Left lobe of liver (tissue), 2 donors: ENCODE measurements around the gene ATXN1. TPM values are rescaled to one million over a fixed set of nuclear protein-coding genes. Genes with fewer than 3 reads are reported as not detected.
A peak's percentile ranks its signal among the peaks of the same experiment; 100 is the strongest.
"Not testable (repeated sequence)": the region's sequence is repeated elsewhere in the genome, so short reads cannot be mapped to it uniquely, and the experiment has no call there.

Experiments
- ATAC-seq: fragments of 200-7000 bp; cut with Tn5 transposase; one replicate; pipeline ENCODE4 v1.9.1; 2020; ENCODE audit warnings: mild to moderate bottlenecking, moderate library complexity
- DNase-seq: peaks from one replicate; pipeline ENCODE4 v3.0.0-alpha.2; 2020; ENCODE audit warnings: low spot score
- total RNA-seq: library from RNA; stranded (reverse); gene quantifications from one replicate; pipeline ENCODE4 v1.2.1, GENCODE V29; 2021
- donor health status: DM: no; HTN: no; CAD: no; lungs with moderate emphysema.
- donor health status: DM: no; HTN: yes; CAD: no.

The ATXN1 gene
- total RNA-seq, 1 donor from 2014 or later = 29.5 TPM

DNA sequence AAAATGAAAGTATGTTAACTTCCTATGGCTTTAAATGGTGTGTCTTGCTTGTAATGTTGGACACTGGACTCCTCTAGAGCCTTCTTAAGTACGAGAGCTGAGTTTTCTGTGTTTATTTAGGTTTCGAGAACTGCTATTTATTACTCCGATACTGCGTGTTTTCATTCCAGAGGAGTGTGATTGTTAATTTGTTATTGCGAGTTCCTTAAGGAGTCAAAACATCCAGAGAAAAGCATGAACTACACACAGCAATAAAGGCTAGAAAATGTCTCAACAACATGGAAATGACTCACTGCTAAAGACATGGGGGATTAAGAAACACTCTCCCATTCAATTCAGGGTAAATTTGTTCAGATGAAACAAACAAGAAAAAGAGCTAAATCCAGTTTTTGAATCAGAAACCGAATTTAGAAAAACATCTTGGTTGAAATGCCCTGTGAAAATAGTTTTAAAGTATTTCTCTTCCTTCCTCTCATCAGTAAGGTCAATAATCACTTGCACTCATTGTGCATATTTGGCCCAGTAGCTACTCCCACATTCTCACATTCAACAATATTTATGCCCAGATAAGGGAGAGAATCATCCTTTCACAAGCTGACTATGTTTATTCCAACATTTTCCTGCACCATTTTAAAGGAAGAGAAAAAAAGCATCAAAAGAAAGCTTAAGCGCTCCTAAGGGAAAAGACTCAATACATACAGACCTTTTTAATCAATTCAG, 36.0 kb downstream of the ATXN1 start:
- ATAC-seq = no peak
- DNase-seq = no peak

DNA sequence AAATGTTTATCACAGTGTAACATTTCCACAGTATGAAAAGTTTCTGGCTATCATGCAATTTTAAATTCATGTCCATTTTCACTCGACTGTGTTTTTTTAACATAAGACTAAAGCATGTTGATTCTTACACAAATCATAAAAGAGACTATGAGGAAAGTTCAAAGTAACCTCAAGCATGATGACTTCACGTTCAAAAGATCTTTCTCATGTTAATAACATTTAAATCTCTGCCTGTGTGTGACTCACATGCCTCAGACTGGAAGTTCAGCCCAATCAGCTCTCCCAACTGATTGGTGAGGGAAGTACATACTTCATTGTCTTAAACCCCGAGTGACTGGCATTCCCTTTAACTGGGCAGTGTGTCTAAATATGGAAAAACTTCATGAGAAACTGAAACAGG, 37.4 kb downstream of the ATXN1 start:
- ATAC-seq (no peak), DNase-seq (no peak)

DNA sequence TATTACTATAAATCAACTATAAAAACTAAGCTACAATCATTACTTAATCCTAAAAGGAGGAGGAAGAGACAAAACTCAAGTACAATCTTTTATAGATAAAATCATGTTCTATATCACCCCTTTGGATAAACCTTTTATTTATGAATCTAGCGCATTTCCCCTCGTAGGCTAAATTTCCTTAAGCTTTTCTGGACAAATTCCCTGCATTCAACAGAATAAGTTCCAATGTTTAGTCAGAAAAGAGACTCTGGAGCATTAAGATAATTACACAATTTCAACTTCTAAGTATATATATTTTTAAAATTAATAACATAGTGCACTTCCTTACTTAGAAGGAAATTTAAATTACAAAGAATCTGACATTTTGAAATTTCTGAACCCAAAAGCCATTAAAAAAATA, 37.9 kb downstream of the ATXN1 start:
- ATAC-seq (no peak), DNase-seq (no peak)

DNA sequence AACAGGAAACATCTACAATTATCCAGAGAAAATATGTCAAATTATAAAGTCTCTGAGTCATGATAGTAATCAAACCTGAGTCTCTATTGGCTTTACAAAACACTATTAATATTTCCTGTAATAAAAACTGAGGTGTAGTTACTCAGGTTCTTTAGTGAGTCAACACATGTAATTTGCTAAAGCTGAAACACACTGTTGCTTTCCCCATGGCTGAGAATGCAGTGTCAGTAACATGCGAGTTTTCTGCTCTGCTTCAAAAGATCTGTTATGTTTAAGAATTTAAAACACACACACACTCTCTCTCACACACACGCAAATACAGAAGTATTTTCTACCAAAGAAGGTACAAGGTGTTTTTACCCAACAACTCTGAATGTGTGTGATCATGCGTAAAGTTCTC, 38.6 kb downstream of the ATXN1 start:
- DNase-seq (no peak), ATAC-seq (no peak)

DNA sequence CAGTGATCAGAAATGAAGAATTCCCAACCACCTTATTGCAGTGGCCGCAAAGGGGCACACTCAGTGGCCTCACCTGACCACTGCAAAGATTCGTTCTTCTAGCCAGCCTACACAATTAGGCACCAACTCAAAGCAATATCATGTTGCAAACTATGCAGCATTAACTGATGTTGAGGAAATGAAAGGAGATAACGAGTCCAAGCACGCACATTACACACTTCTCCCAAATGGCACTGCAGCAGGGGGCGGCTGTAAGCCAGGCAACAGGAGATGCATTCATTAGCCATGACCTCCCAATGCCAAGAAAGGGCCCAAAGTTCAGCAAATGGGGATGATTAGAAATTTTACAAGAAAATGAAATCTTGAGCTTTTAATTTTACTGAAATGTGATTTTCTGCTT, 39.3 kb downstream of the ATXN1 start:
- no peak for DNase-seq

DNA sequence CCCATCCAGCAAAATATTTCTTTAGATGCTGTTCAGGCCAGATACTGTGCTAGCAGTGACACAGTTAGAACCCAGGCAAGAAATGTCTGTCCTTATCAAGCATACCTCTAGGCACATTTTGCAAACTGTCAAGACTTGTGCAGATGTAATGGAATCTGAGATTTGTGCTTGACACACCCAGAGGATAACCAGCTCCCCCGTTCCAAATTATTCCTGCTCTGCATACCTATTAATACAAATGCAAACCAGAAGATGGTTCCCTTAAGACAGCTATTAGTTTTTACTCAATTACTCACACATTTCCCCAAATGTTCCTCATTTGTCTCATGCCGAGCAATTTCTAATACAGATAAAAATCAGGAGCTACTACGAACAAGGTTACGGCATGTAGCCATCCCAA, 40.4 kb downstream of the ATXN1 start:
- no peak for ATAC-seq
- DNase-seq = no peak

More for the DNA sequence above, 39.3 kb downstream of the ATXN1 start:
- no peak for ATAC-seq

DNA sequence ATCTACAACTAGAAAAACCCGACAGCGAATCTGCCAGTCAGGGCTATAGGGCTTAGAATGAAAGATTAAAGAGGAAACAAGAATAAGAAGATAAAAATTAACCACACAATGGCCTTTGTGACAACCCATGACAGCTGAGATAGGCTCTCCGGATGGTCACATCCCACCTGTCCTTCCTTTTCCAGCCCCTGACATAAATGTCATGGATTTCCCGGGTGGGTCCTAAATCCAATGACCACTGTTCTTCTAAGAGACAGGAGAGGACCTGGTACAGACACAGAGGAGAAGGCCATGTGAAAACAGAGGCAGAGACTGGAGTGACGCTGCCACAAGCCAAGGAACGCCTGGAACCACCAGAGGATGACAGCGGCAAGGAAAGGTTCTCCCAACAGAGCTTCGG, 41.8 kb downstream of the ATXN1 start:
- no peak for DNase-seq
- no peak for ATAC-seq

DNA sequence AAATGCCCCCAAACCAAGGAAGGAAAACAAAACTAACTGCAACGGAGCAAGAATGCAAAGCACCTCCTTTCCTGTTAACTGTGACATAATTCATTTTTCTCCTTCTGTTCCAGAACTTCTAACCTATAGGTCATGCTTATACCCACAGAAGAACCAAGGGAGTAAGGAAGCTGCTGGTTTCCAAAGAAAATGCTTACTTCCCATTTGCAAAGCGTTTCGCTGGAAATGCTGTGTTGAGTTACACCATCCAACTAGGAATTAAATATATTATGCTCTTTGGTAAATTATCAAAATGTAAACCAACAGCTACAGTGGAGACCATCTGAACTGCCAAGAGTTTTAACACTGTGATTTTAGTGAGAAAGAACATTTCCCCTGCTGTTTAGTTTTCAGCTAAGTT, 42.9 kb downstream of the ATXN1 start:
- DNase-seq (no peak), ATAC-seq (no peak)

DNA sequence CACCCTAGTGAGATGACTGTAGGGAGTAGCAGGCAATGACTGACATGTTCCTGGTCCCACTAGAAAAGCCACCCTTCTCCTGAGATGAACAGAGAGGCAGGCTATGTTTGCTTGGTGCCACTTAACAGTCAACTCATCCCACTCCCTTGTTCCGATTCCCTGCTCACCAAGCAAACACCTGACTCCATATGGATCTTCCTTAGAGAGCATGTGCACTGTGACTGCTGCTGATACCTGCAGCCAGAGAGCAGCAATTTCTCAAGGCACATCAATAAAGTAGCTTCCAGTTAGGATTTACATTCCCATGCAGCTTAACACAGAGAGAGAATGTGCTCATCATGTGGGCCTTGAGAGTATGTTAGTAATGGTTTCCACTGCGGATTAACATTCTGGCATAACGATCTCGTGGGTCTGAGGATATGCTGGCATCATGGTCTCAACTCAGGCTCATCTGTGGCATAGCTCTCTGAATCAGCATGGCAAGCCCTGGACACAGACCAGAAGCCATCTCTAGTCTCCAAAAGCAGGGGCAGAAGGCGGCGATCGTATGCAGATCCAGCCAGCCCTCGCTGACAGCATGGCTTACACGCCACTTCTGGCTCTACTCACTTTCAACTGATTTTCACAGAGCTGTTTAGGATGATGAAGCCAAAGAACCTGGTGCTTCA, 43.9 kb downstream of the ATXN1 start:
- ATAC-seq (no peak), DNase-seq (no peak)

DNA sequence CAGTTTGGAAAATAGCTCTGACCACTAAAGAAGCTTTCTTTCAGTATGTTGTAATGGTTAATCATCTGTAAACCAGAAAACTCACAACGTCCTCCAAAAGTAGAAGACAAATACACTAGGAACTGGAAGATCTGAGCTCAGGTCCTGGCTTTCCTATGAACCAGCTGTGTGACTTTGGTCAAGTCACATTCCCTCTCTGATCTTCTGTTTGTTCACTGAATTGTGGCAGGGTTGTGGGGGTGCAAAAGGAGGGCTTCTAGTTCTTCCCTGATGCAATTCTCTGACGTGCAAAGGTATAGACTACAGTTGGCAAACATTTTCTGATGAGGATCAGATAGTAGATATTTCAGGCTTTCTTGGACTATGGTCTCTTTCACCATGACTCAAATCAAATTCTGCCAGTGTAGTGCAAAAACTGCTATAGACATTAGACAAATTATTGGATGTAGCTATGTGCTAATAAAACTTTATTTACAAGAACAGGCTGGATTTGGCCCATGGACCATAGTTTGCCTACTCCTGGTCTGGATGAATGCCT, 44.9 kb downstream of the ATXN1 start:
- ATAC-seq = no peak

DNA sequence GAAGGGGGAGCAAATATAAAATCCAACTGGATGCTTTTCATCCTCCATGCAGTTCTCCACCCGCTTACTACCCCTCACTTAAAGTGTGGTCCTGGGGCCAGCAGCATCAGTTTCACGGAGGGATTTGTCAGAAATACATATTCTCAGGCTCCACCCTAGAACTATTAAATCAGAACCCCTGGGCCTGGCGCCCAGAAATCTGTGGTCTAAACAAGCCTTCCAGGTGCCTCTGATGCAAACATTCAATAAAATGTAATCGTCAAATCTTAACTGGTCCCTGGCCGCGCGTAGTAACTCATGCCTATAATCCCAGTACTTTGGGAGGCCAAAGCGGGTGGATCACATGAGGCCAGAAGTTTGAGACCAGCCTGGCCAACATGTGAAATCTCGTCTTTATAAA, 47.7 kb downstream of the ATXN1 start:
- DNase-seq (no peak), ATAC-seq (no peak)

More for the DNA sequence above, 44.9 kb downstream of the ATXN1 start:
- DNase-seq = no peak

DNA sequence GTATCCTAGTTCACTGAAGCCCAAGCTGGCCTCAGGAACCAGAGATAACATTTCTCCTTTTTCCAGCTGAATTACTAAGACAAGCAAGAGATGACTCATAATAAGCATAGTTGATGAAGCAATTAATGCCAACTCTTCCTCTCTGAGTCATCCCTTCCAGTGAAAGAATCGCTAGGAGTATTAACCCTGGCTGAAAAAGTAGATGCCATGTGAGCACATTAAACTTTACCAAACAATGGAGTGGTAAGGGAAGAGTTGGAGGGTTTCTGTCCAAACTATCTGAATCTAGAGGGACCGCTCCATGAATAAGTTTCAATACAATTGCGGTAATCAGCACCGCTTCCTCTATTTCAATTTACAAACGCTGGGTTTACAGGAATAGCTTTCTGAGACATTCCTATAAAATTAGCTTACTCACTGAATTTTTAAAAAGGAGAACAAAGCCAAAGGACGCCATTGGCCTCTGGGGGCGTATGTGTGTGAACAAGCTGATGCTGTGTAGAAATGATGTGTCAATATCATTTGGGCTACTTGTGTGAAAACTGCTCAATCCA, 48.3 kb downstream of the ATXN1 start:
- DNase-seq (no peak), ATAC-seq (peak; percentile 60)

DNA sequence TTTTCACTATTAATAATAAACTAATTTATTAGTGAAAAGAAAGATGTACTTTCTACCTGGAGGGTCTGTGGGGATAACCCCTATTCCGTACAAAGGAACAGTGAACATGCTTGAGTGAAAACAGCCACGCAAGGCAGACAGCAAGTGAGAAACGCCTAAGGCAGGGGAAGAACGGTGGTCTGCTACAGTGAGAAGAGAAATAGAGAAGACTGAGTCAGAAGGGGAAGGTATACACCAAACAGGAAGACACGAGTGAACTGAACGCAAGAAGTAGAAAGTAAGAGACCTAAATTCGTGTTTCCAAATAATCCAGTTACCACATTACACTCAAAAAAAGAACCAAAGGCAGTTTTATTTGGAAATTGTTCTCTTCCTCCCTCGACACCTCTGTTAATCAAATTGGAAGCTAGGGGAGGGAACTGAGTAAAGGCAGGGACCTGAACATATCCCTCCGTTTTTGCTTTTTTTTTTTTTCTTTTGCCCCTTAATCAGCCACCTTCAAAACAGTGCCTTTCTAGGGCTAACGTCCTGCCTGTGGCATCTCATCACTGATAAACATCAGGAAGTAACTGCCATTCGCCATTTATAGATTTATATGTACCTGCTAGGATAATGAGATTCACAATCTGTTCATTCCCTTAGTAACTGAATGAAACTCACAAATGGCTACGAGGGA, 48.9 kb downstream of the ATXN1 start:
- ATAC-seq (peak; percentile 12), DNase-seq (no peak)

DNA sequence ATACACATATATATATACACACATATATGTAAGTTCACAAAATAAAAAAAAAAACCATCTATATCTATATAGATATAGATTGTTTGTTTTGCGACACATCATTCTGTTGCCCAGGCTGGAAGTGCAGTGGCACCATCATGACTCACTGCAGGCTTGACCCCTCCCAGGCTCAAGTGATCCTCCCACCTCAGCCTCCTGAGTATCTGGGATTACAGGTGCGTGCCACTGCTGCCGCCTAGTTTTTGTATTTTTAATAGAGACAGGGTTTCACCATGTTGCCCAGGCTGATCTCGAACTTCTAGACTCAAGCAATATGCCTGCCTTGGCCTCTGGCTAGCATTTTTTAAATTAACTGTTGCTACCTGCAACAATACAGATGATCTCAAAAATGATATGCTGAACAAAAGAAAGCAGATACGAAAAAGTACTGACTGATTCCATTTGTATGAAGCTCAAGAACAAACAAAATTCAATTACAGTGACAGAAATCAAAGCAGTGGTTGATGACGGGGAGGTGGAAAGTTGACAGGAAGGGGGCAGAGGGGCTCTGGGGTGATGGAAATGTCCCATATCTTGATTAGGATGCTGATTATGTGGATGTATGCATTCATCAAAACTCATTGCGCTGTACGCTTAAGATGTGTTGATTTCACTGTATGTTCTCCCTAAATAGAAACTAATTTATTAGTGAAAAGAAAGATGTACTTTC, 49.6 kb downstream of the ATXN1 start:
- DNase-seq (no peak), ATAC-seq (no peak)

DNA sequence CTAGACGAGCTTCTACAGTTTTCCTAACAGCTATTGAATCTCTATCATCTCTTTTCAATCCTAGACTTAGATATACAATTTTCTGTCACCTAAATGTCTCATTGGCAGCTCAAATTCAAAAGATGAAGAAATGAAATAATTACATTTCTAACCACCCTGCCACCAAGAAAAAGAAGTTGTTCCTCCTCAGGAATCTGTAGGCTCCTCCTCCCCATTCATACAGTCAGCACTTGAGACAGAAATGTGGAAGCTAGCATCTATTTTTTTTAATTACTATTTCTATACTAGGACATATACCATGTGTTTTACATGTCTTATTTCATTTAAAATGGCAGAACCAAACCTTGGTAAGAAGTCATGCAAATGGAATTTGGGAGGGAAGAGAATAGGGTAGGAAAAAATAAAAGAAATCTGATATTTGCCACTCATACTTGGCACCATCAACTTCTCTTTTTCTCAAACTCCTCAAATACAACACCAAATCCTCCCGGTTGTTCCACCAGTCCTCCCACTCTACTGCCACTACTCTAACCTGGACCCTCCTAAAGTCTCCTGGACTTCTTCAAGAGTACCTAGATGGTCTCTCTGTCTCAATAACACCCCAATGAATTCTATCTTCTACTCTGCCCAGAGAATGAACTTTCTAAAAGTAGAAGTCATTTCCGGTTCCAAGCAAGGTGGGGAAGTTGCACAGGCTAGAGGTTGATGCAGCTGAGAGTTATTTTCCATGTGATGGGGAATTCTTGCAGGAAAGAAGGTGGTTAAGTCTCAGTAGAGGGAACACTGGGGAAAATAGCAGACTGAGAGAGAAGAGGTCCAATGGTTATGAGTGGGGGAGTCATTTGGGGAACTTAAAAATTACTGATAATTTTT, 54.1 kb downstream of the ATXN1 start:
- DNase-seq (no peak), ATAC-seq (no peak)

DNA sequence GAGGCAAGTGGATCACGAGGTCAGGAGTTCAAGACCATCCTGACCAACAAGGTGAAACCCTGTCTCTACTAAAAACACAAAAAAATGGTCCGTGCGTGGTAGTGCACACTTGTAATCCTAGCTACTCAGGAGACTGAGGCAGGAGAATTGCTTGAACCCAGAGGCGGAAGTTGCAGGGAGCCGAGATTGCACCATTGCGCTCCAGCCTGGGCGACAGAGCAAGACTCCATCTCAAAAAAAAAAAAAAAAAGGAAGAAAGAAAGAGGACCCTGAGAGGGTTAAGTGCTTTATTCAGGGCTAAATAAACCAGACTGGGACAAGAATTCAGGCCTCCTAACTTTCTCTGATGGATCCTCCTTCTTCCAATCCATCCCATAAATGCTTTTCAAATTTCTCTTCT, 54.8 kb downstream of the ATXN1 start:
- not testable (repeated sequence) for ATAC-seq, DNase-seq

DNA sequence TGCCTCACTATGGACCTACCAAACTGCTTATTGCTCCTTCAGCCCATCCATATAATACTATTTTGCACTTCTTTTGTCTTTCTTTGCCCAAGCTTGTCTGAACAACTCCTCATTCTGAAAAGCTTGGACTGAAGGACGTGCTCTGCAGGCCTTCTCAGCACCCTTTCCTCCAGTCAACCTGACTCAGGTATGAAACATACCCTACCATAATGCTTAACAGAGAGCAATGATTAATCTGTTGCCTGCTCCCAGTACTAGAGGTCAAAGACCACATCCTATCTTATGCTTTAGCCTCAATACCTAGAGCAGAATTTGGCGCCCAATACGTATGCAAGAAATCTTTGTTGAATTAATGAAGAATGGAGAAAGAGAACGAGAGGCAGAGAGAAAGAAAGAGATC, 55.2 kb downstream of the ATXN1 start:
- ATAC-seq (peak; percentile 42), DNase-seq (no peak)

DNA sequence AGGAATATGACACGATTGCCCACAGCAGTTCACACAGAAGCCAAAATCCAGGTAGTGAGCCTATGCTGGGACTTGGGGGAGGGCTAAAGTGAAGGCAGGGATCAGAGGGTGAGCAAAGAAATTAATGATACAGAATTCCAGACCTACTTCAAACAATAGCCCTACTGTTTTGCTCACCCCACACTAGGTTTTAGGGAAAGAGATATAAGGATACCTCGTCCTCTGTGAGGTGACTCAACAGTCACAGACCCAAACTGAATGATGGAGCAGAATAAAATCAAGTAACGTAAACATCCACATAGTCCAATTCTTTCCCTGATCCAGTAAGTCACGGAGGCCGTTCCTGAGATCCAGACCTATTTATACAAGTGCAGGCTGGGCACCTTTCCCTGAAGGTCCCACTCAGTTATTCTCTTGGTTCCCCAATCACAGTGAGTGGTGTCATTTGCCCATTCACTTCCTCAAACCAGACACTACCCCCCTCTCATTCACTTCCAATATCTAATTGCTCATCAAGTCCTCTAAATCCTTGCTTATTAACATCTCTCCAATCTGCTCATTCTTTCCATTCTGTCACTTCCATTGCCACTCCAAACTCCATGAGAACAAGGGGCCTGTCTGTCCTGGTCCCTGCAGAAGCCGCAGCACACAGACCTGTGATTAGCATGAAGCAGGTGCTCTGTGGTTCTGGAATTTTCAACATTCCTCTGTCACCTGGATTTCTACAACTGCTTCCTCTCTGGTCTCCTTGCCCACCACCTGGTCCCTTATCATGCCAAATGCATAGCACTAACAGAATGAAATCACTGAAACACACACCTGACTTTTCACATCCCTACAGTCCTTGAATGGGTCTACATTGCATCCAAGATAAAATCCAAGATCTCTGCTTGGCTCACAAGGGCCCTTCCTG, 55.9 kb downstream of the ATXN1 start:
- peak; percentile 23 for ATAC-seq

More for the DNA sequence above, 55.9 kb downstream of the ATXN1 start:
- DNase-seq = no peak
